ENCODE measurements around the gene C1QA. TPM values are rescaled to one million over a fixed set of nuclear protein-coding genes. Genes with fewer than 3 reads are reported as not detected.

The C1QA gene
- total RNA-seq, 6 donors from 2014 or later: 180 to 1,142 (median 556) TPM

- no peak overlapping the region for H3K27ac ChIP-seq
- ATAC-seq (ENCODE audit: low FRiP score in 2 of 2): no peak
- peaks cover 0 to 2% (median 1%) of the 10 kb centered on the region in 4 donors for H3K27me3 ChIP-seq
- no peak overlapping the region for H3K4me3 ChIP-seq
- TF ChIP-seq EP300 (IDR thresholded peaks at IDR 0.05) (no peak), CTCF (IDR thresholded peaks at IDR 0.05) (no peak), POLR2AphosphoS5 (IDR thresholded peaks at IDR 0.05) (no peak), POLR2A (IDR thresholded peaks at IDR 0.05) (no peak)
- 42% methylated on average over 4 of the region's 4 CpGs; no CpG with 5 or more reads in 1 of the 2 donors for WGBS, 2 donors
- H3K4me1 ChIP-seq: no peaks in the 10 kb centered on the region
- no peaks in the 10 kb centered on the region for H3K9me3 ChIP-seq
- DNase-seq: no peak
- H3K36me3 ChIP-seq: no peaks in the 10 kb centered on the region
These were observed 14.7 kb upstream of the C1QA start for GRCh38 chr1:22621761-22622160.

- peaks cover 0 to 2% (median 0%) of the 10 kb centered on the region in 4 donors for H3K27me3 ChIP-seq
- ATAC-seq (ENCODE audit: low FRiP score in 2 of 2): no peak
- no peaks in the 10 kb centered on the region for H3K4me1 ChIP-seq
- no peak overlapping the region for H3K27ac ChIP-seq
- H3K4me3 ChIP-seq: no peak overlapping the region
- DNase-seq: no peak
- H3K9me3 ChIP-seq: no peaks in the 10 kb centered on the region
- H3K36me3 ChIP-seq: no peaks in the 10 kb centered on the region
- 37 to 39% methylated on average over 9 of the region's 9 CpGs for WGBS, 2 donors
- TF ChIP-seq POLR2AphosphoS5 (IDR thresholded peaks at IDR 0.05) (no peak), EP300 (IDR thresholded peaks at IDR 0.05) (no peak), CTCF (IDR thresholded peaks at IDR 0.05) (no peak), POLR2A (IDR thresholded peaks at IDR 0.05) (no peak)
These were observed 11.0 kb upstream of the C1QA start for GRCh38 chr1:22625262-22625925.

- ATAC-seq (ENCODE audit: low FRiP score in 2 of 2) (no peak), DNase-seq (no peak)
- no peaks in the 10 kb centered on the region for H3K9me3 ChIP-seq
- H3K4me3 ChIP-seq: no peak overlapping the region
- WGBS, 2 donors: 11 to 21% methylated on average over 17 to 20 of the region's 20 CpGs
- H3K4me1 ChIP-seq: no peaks in the 10 kb centered on the region
- no peak for TF ChIP-seq CTCF (IDR thresholded peaks at IDR 0.05)
- no peak for TF ChIP-seq POLR2AphosphoS5 (IDR thresholded peaks at IDR 0.05)
- no peak for TF ChIP-seq EP300 (IDR thresholded peaks at IDR 0.05)
- no peak for TF ChIP-seq POLR2A (IDR thresholded peaks at IDR 0.05)
- no peak overlapping the region for H3K27ac ChIP-seq
- no peaks in the 10 kb centered on the region for H3K36me3 ChIP-seq
- peaks cover 0 to 2% (median 0%) of the 10 kb centered on the region in 4 donors for H3K27me3 ChIP-seq
These were observed 9.9 kb upstream of the C1QA start for GRCh38 chr1:22626237-22627157.

- H3K36me3 ChIP-seq: no peaks in the 10 kb centered on the region
- H3K4me3 ChIP-seq: no peak overlapping the region
- H3K27me3 ChIP-seq: peaks cover 0 to 2% (median 0%) of the 10 kb centered on the region in 4 donors
- no peak for DNase-seq
- no peak overlapping the region for H3K27ac ChIP-seq
- ATAC-seq (ENCODE audit: low FRiP score in 2 of 2): no peak
- WGBS, 2 donors: 33 to 42% methylated on average over 1 to 5 of the region's 5 CpGs
- H3K4me1 ChIP-seq: no peaks in the 10 kb centered on the region
- TF ChIP-seq POLR2AphosphoS5 (IDR thresholded peaks at IDR 0.05) (no peak), POLR2A (IDR thresholded peaks at IDR 0.05) (no peak), EP300 (IDR thresholded peaks at IDR 0.05) (no peak), CTCF (IDR thresholded peaks at IDR 0.05) (no peak)
- H3K9me3 ChIP-seq: no peaks in the 10 kb centered on the region
These were observed 9.1 kb upstream of the C1QA start for GRCh38 chr1:22627331-22627730.
